Peyer's patch (tissue), 4 donors: ENCODE results near the gene LRBA.

Experiments
- POLR2A ChIP-seq, 2 donors: fragments of 450-650 bp; IDR thresholded peaks; one replicate each; pipeline ENCODE4 v1.5.1; 2017; ENCODE audit warnings: antibody characterized with exemption in 2 of 2, mild to moderate bottlenecking in 2 of 2, moderate library complexity in 2 of 2
- TF ChIP-seq, protein P1 (sequence below), 6 experiments: fragments of 450-650 bp in 4 of 6; fragments of 200-600 bp in 2 of 6; sonication (generic) in 1 of 6; IDR thresholded peaks; one replicate each; pipeline ENCODE4 v1.5.1; 2017 to 2019; ENCODE audit warnings: antibody characterized with exemption in 6 of 6, mild to moderate bottlenecking in 3 of 6, moderate library complexity in 1 of 6

DNA sequence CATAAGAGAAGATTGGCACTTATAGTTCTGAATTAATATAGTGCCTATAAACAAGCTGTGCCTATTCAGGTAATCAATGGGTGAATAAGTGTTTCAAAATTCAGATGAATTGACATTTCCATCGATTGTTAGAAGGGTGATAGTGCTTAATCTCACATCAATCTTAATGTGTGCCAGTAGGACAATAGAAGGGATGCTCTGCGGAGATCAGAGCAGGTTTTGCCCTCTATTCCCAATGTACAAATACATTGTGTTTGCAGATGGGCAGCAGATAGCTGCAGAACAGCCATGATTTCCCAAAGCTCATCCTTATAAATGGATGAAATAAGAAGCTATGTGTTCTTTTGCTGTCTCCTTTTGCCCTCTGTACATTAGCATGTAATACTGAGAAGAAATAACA lies 425.9 kb downstream of the LRBA start:
- TF ChIP-seq, protein P1, sequence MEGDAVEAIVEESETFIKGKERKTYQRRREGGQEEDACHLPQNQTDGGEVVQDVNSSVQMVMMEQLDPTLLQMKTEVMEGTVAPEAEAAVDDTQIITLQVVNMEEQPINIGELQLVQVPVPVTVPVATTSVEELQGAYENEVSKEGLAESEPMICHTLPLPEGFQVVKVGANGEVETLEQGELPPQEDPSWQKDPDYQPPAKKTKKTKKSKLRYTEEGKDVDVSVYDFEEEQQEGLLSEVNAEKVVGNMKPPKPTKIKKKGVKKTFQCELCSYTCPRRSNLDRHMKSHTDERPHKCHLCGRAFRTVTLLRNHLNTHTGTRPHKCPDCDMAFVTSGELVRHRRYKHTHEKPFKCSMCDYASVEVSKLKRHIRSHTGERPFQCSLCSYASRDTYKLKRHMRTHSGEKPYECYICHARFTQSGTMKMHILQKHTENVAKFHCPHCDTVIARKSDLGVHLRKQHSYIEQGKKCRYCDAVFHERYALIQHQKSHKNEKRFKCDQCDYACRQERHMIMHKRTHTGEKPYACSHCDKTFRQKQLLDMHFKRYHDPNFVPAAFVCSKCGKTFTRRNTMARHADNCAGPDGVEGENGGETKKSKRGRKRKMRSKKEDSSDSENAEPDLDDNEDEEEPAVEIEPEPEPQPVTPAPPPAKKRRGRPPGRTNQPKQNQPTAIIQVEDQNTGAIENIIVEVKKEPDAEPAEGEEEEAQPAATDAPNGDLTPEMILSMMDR (IDR thresholded peaks at IDR 0.05): no peak
- TF ChIP-seq POLR2A (IDR thresholded peaks at IDR 0.05): no peak
